ENCODE data around the gene ISYNA1. TPM values are rescaled to one million over a fixed set of nuclear protein-coding genes. Genes with fewer than 3 reads are reported as not detected.

The ISYNA1 gene
- total RNA-seq, 1 donor from 2014 or later, result 208 TPM

DNA sequence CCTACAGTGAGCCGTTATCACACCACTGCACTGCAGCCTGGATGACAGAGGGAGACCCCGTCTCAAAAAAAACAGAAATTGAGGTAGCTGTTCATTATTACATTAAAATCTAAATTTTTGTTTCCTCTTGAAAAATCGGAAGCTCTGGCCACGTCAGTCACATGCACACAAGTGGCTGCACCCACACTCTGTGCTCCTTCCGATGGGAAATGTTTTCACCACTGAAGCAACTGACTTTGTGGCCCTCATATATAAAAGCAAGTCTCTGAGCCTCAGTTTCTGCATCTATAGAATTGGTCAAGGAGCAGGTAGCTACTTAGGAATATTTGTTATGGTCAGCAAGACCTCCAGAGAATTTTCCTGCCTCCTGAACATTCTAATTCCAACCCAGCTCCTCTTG lies 45.0 kb downstream of the ISYNA1 start:
- peaks cover 21% of the 10 kb centered on the region for H3K4me1 Mint-ChIP-seq (ENCODE audit: low read depth)
- no peak for DNase-seq (ENCODE audit: low spot score)
- no peaks in the 10 kb centered on the region for H3K9me3 Mint-ChIP-seq (ENCODE audit: low read depth)
- no peak overlapping the region for H3K4me3 Mint-ChIP-seq (ENCODE audit: unreplicated experiment)
- no peaks in the 10 kb centered on the region for H3K27me3 Mint-ChIP-seq (ENCODE audit: low read depth)
- no peak overlapping the region for H3K27ac Mint-ChIP-seq (ENCODE audit: unreplicated experiment)
- TF ChIP-seq, protein P1, sequence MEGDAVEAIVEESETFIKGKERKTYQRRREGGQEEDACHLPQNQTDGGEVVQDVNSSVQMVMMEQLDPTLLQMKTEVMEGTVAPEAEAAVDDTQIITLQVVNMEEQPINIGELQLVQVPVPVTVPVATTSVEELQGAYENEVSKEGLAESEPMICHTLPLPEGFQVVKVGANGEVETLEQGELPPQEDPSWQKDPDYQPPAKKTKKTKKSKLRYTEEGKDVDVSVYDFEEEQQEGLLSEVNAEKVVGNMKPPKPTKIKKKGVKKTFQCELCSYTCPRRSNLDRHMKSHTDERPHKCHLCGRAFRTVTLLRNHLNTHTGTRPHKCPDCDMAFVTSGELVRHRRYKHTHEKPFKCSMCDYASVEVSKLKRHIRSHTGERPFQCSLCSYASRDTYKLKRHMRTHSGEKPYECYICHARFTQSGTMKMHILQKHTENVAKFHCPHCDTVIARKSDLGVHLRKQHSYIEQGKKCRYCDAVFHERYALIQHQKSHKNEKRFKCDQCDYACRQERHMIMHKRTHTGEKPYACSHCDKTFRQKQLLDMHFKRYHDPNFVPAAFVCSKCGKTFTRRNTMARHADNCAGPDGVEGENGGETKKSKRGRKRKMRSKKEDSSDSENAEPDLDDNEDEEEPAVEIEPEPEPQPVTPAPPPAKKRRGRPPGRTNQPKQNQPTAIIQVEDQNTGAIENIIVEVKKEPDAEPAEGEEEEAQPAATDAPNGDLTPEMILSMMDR (IDR thresholded peaks at IDR 0.05), result no peak
- peaks cover 6% of the 10 kb centered on the region for H3K36me3 Mint-ChIP-seq (ENCODE audit: low read depth)

DNA sequence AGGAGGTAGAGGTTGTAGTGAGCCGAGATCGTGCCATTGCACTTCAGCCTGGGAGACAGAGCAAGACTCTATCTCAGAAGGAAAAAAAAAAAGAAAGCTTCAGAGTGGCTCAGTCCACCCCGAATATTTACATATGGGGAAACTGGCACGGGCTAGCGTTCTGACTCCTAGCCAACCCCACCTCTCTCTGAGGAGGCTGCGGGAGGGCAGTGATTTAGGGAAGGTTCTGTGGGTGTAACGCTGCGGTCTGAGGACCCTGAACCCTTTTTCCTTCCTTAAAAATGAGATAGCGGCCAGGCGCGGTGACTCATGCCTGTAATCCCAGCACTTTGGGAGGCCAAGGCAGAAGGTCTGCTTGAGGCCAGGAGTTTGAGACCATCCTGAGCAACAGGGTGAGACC lies 45.5 kb downstream of the ISYNA1 start:
- H3K27me3 Mint-ChIP-seq (ENCODE audit: low read depth), result no peaks in the 10 kb centered on the region
- peaks cover 6% of the 10 kb centered on the region for H3K36me3 Mint-ChIP-seq (ENCODE audit: low read depth)
- no peak overlapping the region for H3K4me3 Mint-ChIP-seq (ENCODE audit: unreplicated experiment)
- no peak for DNase-seq (ENCODE audit: low spot score)
- TF ChIP-seq, protein P1 (IDR thresholded peaks at IDR 0.05), result no peak
- H3K4me1 Mint-ChIP-seq (ENCODE audit: low read depth), result peaks cover 19% of the 10 kb centered on the region
- H3K27ac Mint-ChIP-seq (ENCODE audit: unreplicated experiment), result no peak overlapping the region
- no peaks in the 10 kb centered on the region for H3K9me3 Mint-ChIP-seq (ENCODE audit: low read depth)

DNA sequence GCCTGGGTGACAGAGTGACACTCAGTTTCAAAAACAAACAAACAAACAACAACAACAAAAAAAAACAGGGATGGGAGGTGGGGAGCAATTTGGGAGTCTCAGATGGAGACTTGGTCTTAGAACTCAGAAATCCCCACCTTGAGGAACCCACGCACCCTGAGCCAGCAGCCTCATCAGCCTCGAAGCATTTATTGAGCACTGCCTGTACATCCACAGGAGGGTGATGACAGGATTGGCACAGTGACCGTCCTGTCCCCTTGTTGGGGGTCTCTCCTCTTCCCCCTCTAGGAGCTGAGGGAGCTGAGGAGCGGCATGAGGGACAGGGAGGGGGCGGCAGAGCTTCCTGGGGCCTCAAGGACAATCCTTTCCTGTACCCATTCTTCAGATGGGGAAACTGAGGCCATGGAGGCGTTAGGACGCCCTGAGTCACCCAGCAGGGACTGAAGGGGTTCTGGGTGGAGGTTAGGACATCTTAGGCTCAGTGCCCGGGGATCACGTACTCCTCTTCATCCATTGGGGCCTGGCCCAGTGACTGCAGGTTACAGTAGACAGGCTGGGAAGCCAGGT lies 46.3 kb downstream of the ISYNA1 start:
- Mint-ChIP-seq H3K27me3 (ENCODE audit: low read depth) (no peaks in the 10 kb centered on the region), H3K9me3 (ENCODE audit: low read depth) (no peaks in the 10 kb centered on the region), H3K4me1 (ENCODE audit: low read depth) (peaks cover 27% of the 10 kb centered on the region), H3K27ac (ENCODE audit: unreplicated experiment) (no peak overlapping the region), H3K36me3 (ENCODE audit: low read depth) (peaks cover 7% of the 10 kb centered on the region), H3K4me3 (ENCODE audit: unreplicated experiment) (no peak overlapping the region)
- DNase-seq (ENCODE audit: low spot score), result no peak
- TF ChIP-seq, protein P1 (IDR thresholded peaks at IDR 0.05), result no peak

DNA sequence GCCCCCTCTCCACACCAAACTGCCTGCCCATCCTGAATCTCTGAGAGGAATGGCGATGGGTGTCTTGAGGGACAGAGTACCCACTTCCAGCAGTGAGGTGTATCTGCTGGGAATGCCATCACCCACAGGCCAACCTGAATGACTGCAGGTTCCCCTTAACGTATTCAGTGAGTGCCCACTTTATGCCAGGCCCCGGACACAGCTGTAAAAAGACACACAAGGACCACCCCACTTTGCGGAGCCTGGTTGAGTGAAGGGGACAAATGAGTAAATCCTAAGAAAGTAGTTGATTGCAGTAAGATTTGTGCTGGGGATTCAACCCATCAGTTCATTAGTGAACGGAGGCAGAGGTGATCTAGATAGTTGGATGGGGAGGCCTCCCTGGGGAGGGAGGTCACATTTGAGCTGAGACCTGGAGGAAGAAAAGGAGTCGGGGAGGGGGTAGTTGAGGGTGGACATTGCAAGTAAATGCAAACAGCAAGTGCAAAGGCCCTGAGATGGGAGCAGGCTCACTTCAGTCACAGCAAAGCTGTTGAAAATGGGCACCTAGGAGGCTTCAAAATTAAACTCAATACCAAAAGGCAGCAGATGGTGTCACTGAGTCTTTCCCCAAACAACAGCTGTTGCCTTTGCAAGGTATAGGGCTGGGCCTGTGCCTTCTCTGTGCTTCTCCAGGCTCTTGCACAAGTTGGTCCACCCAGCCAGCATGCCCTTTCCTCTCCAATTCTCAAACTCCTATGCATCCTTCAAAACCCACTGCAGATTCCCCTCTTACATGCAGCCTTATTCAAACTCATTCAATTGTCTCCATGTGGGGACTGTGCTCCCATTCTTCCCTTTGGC lies 47.6 kb downstream of the ISYNA1 start:
- Mint-ChIP-seq H3K36me3 (ENCODE audit: low read depth) (peaks cover 9% of the 10 kb centered on the region), H3K27ac (ENCODE audit: unreplicated experiment) (peak overlapping the region; percentile 71), H3K9me3 (ENCODE audit: low read depth) (no peaks in the 10 kb centered on the region), H3K27me3 (ENCODE audit: low read depth) (no peaks in the 10 kb centered on the region), H3K4me3 (ENCODE audit: unreplicated experiment) (peak overlapping the region; percentile 63), H3K4me1 (ENCODE audit: low read depth) (peaks cover 39% of the 10 kb centered on the region)
- no peak for DNase-seq (ENCODE audit: low spot score)
- TF ChIP-seq, protein P1 (IDR thresholded peaks at IDR 0.05), result no peak

DNA sequence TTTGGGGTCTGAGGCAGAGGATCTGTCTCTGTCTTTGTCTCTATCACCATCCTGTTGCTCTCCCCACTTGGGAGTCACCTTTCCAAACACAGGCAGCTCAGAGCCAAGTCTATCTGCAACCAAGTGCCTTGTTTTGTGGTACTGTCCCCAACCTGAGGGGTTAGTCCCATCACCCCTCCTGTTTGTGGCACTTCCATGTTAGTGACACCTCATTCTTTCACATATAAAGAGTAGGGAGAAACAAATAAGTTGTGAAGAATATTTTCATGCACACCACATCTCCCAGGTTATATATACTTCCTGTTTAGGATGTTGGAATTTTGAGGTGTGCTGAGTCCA lies 48.2 kb downstream of the ISYNA1 start:
- H3K4me3 Mint-ChIP-seq (ENCODE audit: unreplicated experiment), result peak overlapping the region; percentile 63

More for the DNA sequence above, 48.2 kb downstream of the ISYNA1 start:
- H3K27me3 Mint-ChIP-seq (ENCODE audit: low read depth), result no peaks in the 10 kb centered on the region
- peaks cover 9% of the 10 kb centered on the region for H3K36me3 Mint-ChIP-seq (ENCODE audit: low read depth)
- DNase-seq (ENCODE audit: low spot score), result no peak
- H3K4me1 Mint-ChIP-seq (ENCODE audit: low read depth), result peaks cover 39% of the 10 kb centered on the region
- H3K27ac Mint-ChIP-seq (ENCODE audit: unreplicated experiment), result no peak overlapping the region
- TF ChIP-seq, protein P1 (IDR thresholded peaks at IDR 0.05), result no peak
- H3K9me3 Mint-ChIP-seq (ENCODE audit: low read depth), result no peaks in the 10 kb centered on the region

Data from chondrocyte (in vitro differentiated cells).